Measurements from ENCODE around the gene MTCL3.
A peak's percentile ranks its signal among the peaks of the same experiment; 100 is the strongest.
"Not testable (repeated sequence)": the region's sequence is repeated elsewhere in the genome, so short reads cannot be mapped to it uniquely, and the experiment has no call there.

Gene MTCL3

DNA sequence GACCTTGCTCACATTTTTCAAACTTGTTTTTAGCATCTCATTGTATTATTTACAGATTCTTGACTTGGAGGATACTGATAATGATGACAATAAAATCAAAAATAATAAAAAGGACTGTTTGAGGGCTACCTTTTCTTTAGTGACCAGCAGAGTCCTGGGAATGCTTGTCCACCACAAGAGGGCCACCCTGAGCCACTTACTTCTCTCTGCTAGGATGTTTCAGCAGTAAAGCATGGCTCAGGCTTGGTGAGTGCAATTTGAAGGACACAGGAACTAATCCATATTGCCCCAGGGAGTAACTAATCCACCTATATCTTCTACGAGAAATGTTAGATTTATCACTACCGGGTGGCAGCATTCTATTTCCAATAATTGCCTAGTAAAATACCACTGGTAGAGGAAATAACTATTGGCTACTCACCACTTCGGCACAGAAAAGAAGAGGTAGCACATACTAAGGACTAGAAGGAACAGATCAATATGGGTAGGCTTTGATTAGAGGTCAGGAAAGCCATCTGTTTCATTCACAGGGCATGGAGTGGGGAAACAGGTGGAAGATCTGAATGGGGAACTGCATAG lies 54.2 kb downstream of the MTCL3 start:
- peak; percentile 67 for DNase-seq

GRCh38 chr6:127464161-127464880 lies 54.8 kb downstream of the MTCL3 start:
- DNase-seq, result no peak

- DNase-seq, result no peak
These were observed 56.1 kb downstream of the MTCL3 start for GRCh38 chr6:127463056-127463455.

DNA sequence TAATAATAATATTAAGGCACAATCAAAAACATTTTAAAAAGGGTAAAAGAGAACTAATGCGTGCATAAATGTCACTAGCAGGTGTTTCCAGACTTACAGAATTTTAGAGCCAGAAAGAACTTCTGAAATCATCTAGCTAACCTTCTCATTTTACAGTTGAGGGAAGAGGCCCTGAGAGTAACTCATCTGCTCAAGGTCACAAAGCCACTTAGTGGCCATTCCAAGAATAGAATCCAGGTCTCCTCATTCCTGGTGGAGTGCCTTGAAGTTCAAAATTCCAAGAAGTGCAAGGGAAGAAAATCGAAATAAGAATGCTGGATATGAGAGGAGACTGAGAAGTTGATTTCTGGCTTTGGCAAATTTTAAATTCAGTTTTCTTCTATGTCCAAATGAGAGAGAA lies 56.8 kb downstream of the MTCL3 start:
- DNase-seq, result no peak

GRCh38 chr6:127460465-127460864 lies 58.7 kb downstream of the MTCL3 start:
- DNase-seq, result no peak

- DNase-seq, result no peak
These were observed 59.9 kb downstream of the MTCL3 start, which contains the start of gene KIAA0408 for GRCh38 chr6:127459231-127459641. TSS of gene KIAA0408 (minus strand) at chr6:127459389. CDS start at chr6:127453981, 5,408 bp downstream.

DNA sequence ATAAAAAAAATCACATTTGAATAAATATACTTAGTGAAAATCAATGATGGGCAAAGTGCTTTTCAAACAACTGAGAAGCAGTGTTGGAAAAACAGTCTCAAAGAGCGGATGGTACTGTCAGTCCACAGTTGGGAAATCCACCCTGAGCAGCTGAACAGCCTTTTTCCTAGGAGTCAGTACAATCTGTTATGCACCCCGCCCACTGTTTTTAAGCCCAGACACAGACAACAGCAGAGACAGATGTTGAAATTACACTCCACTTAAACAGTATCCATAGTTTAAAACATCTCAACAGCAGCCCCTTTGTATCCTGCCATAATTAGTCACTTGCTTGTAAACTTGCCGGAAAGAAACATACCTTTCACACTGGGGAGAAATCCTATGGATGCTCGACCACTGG lies 60.3 kb downstream of the MTCL3 start:
- no peak for DNase-seq

- no peak for DNase-seq
These were observed 60.9 kb downstream of the MTCL3 start for GRCh38 chr6:127458222-127458621.

DNA sequence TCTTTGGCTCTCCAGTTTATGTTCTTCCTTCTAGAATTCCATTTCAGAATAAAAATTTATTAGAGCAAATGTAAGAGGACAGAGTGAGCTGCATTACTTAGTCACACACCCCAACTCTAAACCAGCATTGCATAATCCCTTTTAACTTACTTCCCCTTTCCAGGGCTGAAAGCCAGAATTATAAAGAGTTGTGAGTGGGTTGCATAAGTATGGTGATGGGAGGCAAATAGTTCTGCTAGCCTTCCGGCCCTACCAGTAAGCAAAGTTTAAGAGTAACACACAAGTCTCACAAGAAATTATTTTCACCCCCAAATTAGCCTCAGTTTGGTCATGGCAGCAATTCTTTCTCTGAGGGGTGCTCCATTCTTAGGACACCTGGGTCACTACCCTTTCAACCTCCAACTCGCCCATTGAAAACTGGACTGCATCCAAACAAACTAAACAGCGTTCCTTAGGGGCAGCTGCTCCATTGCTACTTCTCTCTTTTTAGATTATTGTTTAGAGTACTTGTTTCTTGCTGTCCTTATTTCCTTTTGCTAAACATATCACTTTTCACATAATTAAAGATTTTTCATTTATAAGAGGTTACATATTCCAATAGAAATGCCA lies 61.6 kb downstream of the MTCL3 start:
- DNase-seq, result no peak

GRCh38 chr6:127456465-127456864 lies 62.7 kb downstream of the MTCL3 start:
- no peak for DNase-seq

DNA sequence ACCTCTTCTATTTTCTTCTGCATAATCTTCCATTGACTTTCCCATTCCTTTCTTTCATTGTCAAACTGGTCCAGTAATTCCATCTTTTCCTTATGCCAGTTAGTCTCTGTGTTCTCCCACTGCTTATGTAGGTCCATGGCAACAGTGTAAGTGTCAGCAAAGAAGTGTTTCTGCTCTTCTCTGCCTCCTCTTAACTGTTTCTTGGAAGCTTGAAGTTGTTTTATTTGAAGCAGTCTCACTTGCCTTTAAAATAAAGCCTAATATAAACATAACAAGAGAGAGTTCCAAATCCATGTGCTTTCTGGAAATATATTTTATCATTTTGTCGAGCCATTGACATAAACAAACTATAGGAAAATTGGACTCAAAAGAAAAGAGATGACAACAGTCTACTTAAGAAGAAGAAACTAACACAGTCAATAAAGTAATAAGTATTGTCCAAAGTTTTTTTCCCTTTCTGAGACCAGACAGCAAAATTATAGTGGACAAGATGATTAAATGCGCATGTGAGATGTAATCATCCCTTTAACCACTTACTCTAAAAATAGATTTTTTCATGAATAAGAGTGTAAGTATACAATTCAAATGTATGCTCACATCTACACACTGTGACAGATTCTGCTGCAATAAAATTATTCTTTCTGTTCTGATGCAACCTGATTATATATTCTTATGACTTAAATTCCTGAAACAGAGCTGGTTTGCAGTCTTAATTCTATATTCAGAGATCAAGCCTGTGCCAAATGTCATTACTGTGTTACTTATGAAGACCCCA lies 65.1 kb downstream of the MTCL3 start:
- no peak for DNase-seq

DNA sequence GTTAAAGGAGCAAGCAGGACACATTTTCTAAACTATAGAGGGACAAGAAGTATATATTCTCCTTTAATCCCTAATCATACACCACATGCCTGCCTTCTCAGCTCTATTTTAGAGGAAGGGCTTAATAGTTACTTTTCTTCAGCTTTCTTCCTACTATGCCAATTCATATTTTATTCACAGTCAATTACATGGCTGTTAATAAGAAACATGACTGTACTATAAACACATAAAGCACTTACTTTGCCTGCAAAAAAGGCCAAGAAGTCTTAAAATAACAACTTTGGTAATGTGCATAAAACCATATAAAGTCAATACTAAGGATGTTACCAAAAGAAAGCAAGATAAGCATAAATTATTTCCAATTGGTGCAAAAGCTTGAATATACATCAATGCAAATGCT lies 66.3 kb downstream of the MTCL3 start:
- DNase-seq, result no peak

DNA sequence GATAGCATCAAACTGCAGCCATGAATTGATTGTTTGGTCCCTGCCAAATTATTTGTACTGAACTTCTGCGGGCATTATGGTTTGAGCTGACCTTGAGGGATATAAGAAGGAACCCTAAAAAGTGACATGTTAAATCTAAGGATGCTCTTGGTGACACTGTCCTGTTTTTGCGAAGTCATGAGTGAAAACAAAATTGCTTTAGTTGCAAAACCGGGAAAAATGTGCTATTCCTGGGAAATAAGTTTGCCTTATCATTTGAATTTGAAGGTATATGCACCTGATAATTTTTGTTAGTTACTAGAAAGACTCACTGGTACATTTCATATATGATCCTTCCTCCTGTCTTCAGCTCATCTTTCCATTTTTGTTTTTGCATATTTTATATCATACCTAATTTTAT lies 67.7 kb downstream of the MTCL3 start:
- no peak for DNase-seq

- no peak for DNase-seq
These were observed 71.4 kb downstream of the MTCL3 start for GRCh38 chr6:127447780-127448179.

DNA sequence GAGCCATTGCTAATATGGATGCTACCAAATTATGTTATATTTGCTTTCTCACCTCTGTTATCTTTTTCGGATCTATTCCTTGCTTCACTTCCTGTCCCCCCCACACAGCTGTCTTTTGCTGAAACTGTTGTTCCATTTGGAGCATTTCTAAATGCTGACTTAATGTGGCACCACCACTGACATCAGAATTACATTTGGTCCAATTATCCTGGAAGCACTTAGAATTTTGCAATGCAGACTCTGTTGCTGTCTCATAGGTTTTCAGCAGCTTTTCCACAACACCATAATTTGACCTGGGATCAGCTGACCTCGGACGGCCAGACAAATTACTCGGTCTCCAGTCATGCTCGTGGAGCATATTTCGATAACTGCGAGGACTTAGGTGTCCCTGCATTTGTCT lies 72.8 kb downstream of the MTCL3 start:
- DNase-seq, result no peak

DNA sequence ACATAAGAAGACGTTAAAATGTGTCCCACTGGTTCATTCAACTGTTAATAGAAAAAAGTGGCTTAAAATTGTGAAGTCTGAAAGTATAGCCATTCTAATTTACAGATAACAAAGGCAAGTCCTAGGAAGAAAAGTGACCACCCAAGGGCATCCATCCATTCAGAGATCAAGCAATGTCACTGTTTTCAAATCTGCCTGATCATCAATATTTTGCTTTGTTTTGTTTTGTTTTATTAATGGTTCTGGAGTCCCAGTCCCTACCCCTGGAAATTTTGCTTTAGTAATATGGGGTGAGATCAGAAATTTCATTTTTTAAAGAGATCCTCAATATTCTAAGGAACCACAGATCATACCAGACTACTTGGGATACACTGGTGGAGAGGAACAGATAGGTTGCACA lies 77.3 kb downstream of the MTCL3 start:
- no peak for DNase-seq

GRCh38 chr6:127439718-127440117 lies 79.4 kb downstream of the MTCL3 start:
- no peak for DNase-seq

- no peak for DNase-seq
These were observed 82.5 kb downstream of the MTCL3 start for GRCh38 chr6:127436578-127437110.

DNA sequence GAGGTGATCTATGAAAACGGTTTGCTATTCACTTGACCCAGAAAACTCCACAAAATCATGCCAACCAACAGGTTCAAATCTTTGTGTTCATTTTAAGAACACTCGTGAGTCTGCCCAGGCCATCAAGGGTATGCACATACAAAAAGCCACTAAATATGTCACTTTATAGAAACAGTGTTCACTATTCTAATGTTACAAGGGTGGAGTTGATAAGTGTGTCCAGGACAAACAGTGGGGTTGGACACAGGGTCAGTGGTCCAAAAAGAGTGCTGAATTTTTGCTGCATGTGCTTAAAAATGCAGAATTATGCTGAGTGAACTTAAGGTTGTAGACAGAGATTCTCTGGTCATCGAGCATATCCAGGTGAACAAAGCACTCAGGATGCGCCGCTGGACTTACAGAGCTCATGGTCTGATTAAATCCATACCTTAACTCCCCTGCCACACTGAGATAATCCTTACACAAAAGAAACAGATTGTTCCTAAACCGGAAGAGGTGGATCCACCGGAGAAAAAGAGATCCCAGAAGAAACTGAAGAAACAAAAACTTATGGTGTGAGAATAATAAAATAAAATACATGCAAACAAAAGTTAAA lies 83.4 kb downstream of the MTCL3 start:
- DNase-seq, result no peak

DNA sequence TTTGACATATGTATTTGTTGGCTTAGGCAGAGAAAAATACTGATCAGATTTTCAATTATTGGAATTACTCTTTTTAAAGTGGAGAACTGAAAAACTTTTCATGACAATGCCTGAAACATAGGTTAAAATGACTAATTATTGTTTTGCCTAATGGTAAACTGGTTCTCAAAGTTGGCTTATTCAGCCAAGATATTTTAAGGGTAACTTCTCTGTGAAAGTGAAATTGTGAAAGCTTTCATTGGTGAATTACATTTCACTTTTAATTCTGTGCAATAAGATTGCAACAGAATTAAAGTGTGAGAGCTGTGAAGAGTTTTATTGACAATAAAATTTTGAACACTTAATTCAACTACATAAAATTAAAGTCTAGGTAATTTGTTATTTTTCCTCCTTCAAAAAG lies 84.5 kb downstream of the MTCL3 start:
- DNase-seq, result no peak

- not testable (repeated sequence) for DNase-seq
These were observed 90.6 kb downstream of the MTCL3 start for GRCh38 chr6:127428562-127428961.

- DNase-seq, result no peak
These were observed 95.2 kb downstream of the MTCL3 start for GRCh38 chr6:127423921-127424320.

Measured in stimulated activated CD4-positive, alpha-beta T cell treated with anti-CD3 and anti-CD28 coated beads, Interleukin-4, amount 100 ng/mL, for 1 hour (primary cell).